GM21381 (cell line): ENCODE measurements around the gene DOCK3.
"Not testable (repeated sequence)": the region's sequence is repeated elsewhere in the genome, so short reads cannot be mapped to it uniquely, and the experiment has no call there.

Experiments
- ATAC-seq: cut with Tn5 transposase; IDR thresholded peaks from one replicate; pipeline ENCODE4 v1.9.1; 2021; ENCODE audit warnings: mild to moderate bottlenecking, moderate library complexity; ENCODE audit not compliant: unreplicated experiment

Gene DOCK3

GRCh38 chr3:51280176-51280575 is 605.4 kb downstream of the DOCK3 start:
- no peak for ATAC-seq

- no peak for ATAC-seq
Measured at GRCh38 chr3:51282931-51283330, 608.2 kb downstream of the DOCK3 start.

GRCh38 chr3:51283421-51283820 is 608.7 kb downstream of the DOCK3 start:
- no peak for ATAC-seq

- peak; percentile 85 for ATAC-seq
Measured at GRCh38 chr3:51295625-51296024, 620.9 kb downstream of the DOCK3 start.

- no peak for ATAC-seq
Measured at GRCh38 chr3:51297333-51297732, 622.6 kb downstream of the DOCK3 start.

- no peak for ATAC-seq
Measured at GRCh38 chr3:51304230-51304629, 629.5 kb downstream of the DOCK3 start.

GRCh38 chr3:51306093-51306492 is 631.4 kb downstream of the DOCK3 start:
- ATAC-seq: no peak

GRCh38 chr3:51307458-51307857 is 632.7 kb downstream of the DOCK3 start:
- ATAC-seq: no peak

- not testable (repeated sequence) for ATAC-seq
Measured at GRCh38 chr3:51307945-51308607, 633.3 kb downstream of the DOCK3 start.

- ATAC-seq: no peak
Measured at GRCh38 chr3:51311055-51311454, 636.3 kb downstream of the DOCK3 start.

- no peak for ATAC-seq
Measured at GRCh38 chr3:51328206-51328605, 653.5 kb downstream of the DOCK3 start.

- no peak for ATAC-seq
Measured at GRCh38 chr3:51330046-51330445, 655.3 kb downstream of the DOCK3 start.

- no peak for ATAC-seq
Measured at GRCh38 chr3:51332156-51332555, 657.4 kb downstream of the DOCK3 start.

GRCh38 chr3:51333021-51333420 is 658.3 kb downstream of the DOCK3 start:
- ATAC-seq: no peak

GRCh38 chr3:51336261-51336660 is 661.5 kb downstream of the DOCK3 start:
- ATAC-seq: no peak

- ATAC-seq: no peak
Measured at GRCh38 chr3:51337666-51338065, 662.9 kb downstream of the DOCK3 start.

GRCh38 chr3:51338632-51339031 is 663.9 kb downstream of the DOCK3 start:
- ATAC-seq: no peak

- no peak for ATAC-seq
Measured at GRCh38 chr3:51340013-51340829, 665.5 kb downstream of the DOCK3 start.

GRCh38 chr3:51340989-51341636 is 666.4 kb downstream of the DOCK3 start:
- no peak for ATAC-seq

- no peak for ATAC-seq
Measured at GRCh38 chr3:51343918-51344687, 669.4 kb downstream of the DOCK3 start.

GRCh38 chr3:51350751-51351150 is 676.0 kb downstream of the DOCK3 start:
- ATAC-seq: no peak
